Memory B cell (primary cell): ENCODE measurements around the gene ATP6V1B1.

Experiments used
- ATAC-seq: fragments of 150-1000 bp; cut with Tn5 transposase; 2 replicates; pipeline ENCODE4 v1.10.0; 2021; ENCODE audit warnings: low read depth, mild to moderate bottlenecking, moderate library complexity
- DNase-seq, 2 donors: peaks; one replicate each; pipeline ENCODE4 v3.0.0; 2022; ENCODE audit warnings: low spot score in 2 of 2
- H3K27ac Mint-ChIP-seq: one replicate; pipeline ENCODE4 v1.8.0; 2022; ENCODE audit warnings: mild to moderate bottlenecking, moderate library complexity, mixed read lengths
- H3K27me3 Mint-ChIP-seq: one replicate; pipeline ENCODE4 v1.8.0; 2022; ENCODE audit warnings: mixed read lengths
- H3K36me3 Mint-ChIP-seq: one replicate; pipeline ENCODE4 v1.8.0; 2022; ENCODE audit warnings: mild to moderate bottlenecking, mixed read lengths
- H3K4me1 Mint-ChIP-seq: one replicate; pipeline ENCODE4 v1.8.0; 2022; ENCODE audit warnings: mixed read lengths
- H3K4me3 Mint-ChIP-seq: one replicate; pipeline ENCODE4 v1.8.0; 2022; ENCODE audit warnings: mild to moderate bottlenecking, moderate library complexity, mixed read lengths
- H3K9me3 Mint-ChIP-seq: one replicate; pipeline ENCODE4 v1.8.0; 2022; ENCODE audit warnings: mixed read lengths

ATP6V1B1 gene

GRCh38 chr2:70935468-70936164, at the start of gene ATP6V1B1:
Gene ATP6V1B1 (plus strand): TSS chr2:70935900. CDS start chr2:70935955, 55 bp downstream.
- Mint-ChIP-seq H3K4me3 (no peak within 1 kb of the TSS), H3K9me3 (no peaks in the 10 kb centered on the region), H3K4me1 (peaks cover 7% of the 10 kb centered on the region), H3K36me3 (no peaks in the 10 kb centered on the region), H3K27ac (no peak within 1 kb of the TSS), H3K27me3 (peaks cover 7% of the 10 kb centered on the region)
- DNase-seq: no peak
- no peak for ATAC-seq

GRCh38 chr2:70886541-70886987, 49.1 kb upstream of the ATP6V1B1 start:
- peaks cover 16% of the 10 kb centered on the region for H3K4me1 Mint-ChIP-seq
- no peak overlapping the region for H3K4me3 Mint-ChIP-seq
- H3K27me3 Mint-ChIP-seq: peaks cover 43% of the 10 kb centered on the region
- peaks cover 5% of the 10 kb centered on the region for H3K9me3 Mint-ChIP-seq
- H3K27ac Mint-ChIP-seq: no peak overlapping the region
- peaks cover 2% of the 10 kb centered on the region for H3K36me3 Mint-ChIP-seq
- DNase-seq (no peak), ATAC-seq (no peak)

GRCh38 chr2:70887208-70887549, 48.5 kb upstream of the ATP6V1B1 start:
- no peak for ATAC-seq
- Mint-ChIP-seq H3K27ac (no peak overlapping the region), H3K4me3 (no peak overlapping the region), H3K36me3 (peaks cover 2% of the 10 kb centered on the region), H3K9me3 (peaks cover 5% of the 10 kb centered on the region), H3K4me1 (peaks cover 16% of the 10 kb centered on the region), H3K27me3 (peaks cover 41% of the 10 kb centered on the region)
- no peak for DNase-seq

GRCh38 chr2:70887550-70888246, 48.0 kb upstream of the ATP6V1B1 start:
- H3K4me3 Mint-ChIP-seq: peak overlapping the region; percentile 71
- H3K27ac Mint-ChIP-seq: peak overlapping the region; percentile 62
- peaks cover 16% of the 10 kb centered on the region for H3K4me1 Mint-ChIP-seq
- ATAC-seq (no peak), DNase-seq (no peak)
- peaks cover 5% of the 10 kb centered on the region for H3K9me3 Mint-ChIP-seq
- peaks cover 37% of the 10 kb centered on the region for H3K27me3 Mint-ChIP-seq
- peaks cover 2% of the 10 kb centered on the region for H3K36me3 Mint-ChIP-seq

- H3K27me3 Mint-ChIP-seq: peaks cover 39% of the 10 kb centered on the region
- ATAC-seq (no peak), DNase-seq (no peak)
- peaks cover 2% of the 10 kb centered on the region for H3K36me3 Mint-ChIP-seq
- peak overlapping the region; percentile 71 for H3K4me3 Mint-ChIP-seq
- peaks cover 16% of the 10 kb centered on the region for H3K4me1 Mint-ChIP-seq
- peaks cover 5% of the 10 kb centered on the region for H3K9me3 Mint-ChIP-seq
- peak overlapping the region; percentile 62 for H3K27ac Mint-ChIP-seq
These were observed 47.3 kb upstream of the ATP6V1B1 start for GRCh38 chr2:70888366-70888922.

- Mint-ChIP-seq H3K9me3 (peaks cover 4% of the 10 kb centered on the region), H3K27me3 (peaks cover 41% of the 10 kb centered on the region), H3K36me3 (peaks cover 2% of the 10 kb centered on the region), H3K4me1 (peaks cover 16% of the 10 kb centered on the region), H3K4me3 (peak overlapping the region; percentile 65), H3K27ac (peak overlapping the region; percentile 29)
- DNase-seq: no peak
- no peak for ATAC-seq
These were observed 46.6 kb upstream of the ATP6V1B1 start for GRCh38 chr2:70888923-70889715.

GRCh38 chr2:70889716-70890037, 46.0 kb upstream of the ATP6V1B1 start:
- Mint-ChIP-seq H3K27ac (no peak overlapping the region), H3K9me3 (peaks cover 4% of the 10 kb centered on the region), H3K4me3 (no peak overlapping the region), H3K27me3 (peaks cover 43% of the 10 kb centered on the region), H3K4me1 (peaks cover 16% of the 10 kb centered on the region), H3K36me3 (peaks cover 2% of the 10 kb centered on the region)
- DNase-seq (no peak), ATAC-seq (no peak)

- Mint-ChIP-seq H3K36me3 (peaks cover 2% of the 10 kb centered on the region), H3K27me3 (peaks cover 44% of the 10 kb centered on the region), H3K9me3 (peaks cover 4% of the 10 kb centered on the region), H3K27ac (no peak overlapping the region), H3K4me1 (peaks cover 16% of the 10 kb centered on the region), H3K4me3 (no peak overlapping the region)
- DNase-seq (no peak), ATAC-seq (no peak)
These were observed 45.1 kb upstream of the ATP6V1B1 start for GRCh38 chr2:70890469-70891065.

- peaks cover 49% of the 10 kb centered on the region for H3K27me3 Mint-ChIP-seq
- H3K4me3 Mint-ChIP-seq: no peak overlapping the region
- H3K9me3 Mint-ChIP-seq: peaks cover 4% of the 10 kb centered on the region
- H3K36me3 Mint-ChIP-seq: peaks cover 2% of the 10 kb centered on the region
- H3K4me1 Mint-ChIP-seq: peaks cover 16% of the 10 kb centered on the region
- ATAC-seq: no peak
- H3K27ac Mint-ChIP-seq: no peak overlapping the region
- no peak for DNase-seq
These were observed 43.9 kb upstream of the ATP6V1B1 start for GRCh38 chr2:70891572-70892357.

GRCh38 chr2:70892750-70893149, 43.0 kb upstream of the ATP6V1B1 start:
- Mint-ChIP-seq H3K4me1 (peaks cover 13% of the 10 kb centered on the region), H3K9me3 (peaks cover 3% of the 10 kb centered on the region), H3K27me3 (peaks cover 47% of the 10 kb centered on the region), H3K36me3 (peaks cover 2% of the 10 kb centered on the region), H3K4me3 (no peak overlapping the region), H3K27ac (no peak overlapping the region)
- DNase-seq (no peak), ATAC-seq (no peak)

GRCh38 chr2:70893186-70893585, 42.5 kb upstream of the ATP6V1B1 start:
- H3K27ac Mint-ChIP-seq: no peak overlapping the region
- H3K27me3 Mint-ChIP-seq: peaks cover 44% of the 10 kb centered on the region
- no peak overlapping the region for H3K4me3 Mint-ChIP-seq
- H3K4me1 Mint-ChIP-seq: peaks cover 10% of the 10 kb centered on the region
- DNase-seq: no peak
- H3K36me3 Mint-ChIP-seq: peaks cover 2% of the 10 kb centered on the region
- no peak for ATAC-seq
- H3K9me3 Mint-ChIP-seq: peaks cover 2% of the 10 kb centered on the region

GRCh38 chr2:70894765-70895164, 40.9 kb upstream of the ATP6V1B1 start:
- Mint-ChIP-seq H3K27me3 (peaks cover 46% of the 10 kb centered on the region), H3K27ac (no peak overlapping the region), H3K4me1 (peaks cover 10% of the 10 kb centered on the region), H3K9me3 (no peaks in the 10 kb centered on the region), H3K36me3 (no peaks in the 10 kb centered on the region), H3K4me3 (no peak overlapping the region)
- ATAC-seq: no peak
- DNase-seq: no peak

- Mint-ChIP-seq H3K27me3 (peaks cover 49% of the 10 kb centered on the region), H3K4me1 (peaks cover 14% of the 10 kb centered on the region), H3K9me3 (no peaks in the 10 kb centered on the region), H3K4me3 (no peak overlapping the region), H3K36me3 (no peaks in the 10 kb centered on the region), H3K27ac (no peak overlapping the region)
- no peak for DNase-seq
- no peak for ATAC-seq
These were observed 40.5 kb upstream of the ATP6V1B1 start for GRCh38 chr2:70895249-70895648.
